ENCODE results near the gene PCLAF.
"Not testable (repeated sequence)": the region's sequence is repeated elsewhere in the genome, so short reads cannot be mapped to it uniquely, and the experiment has no call there.

PCLAF gene

GRCh38 chr15:64361259-64361658 is 20.0 kb downstream of the PCLAF start:
- DNase-seq, result no peak

GRCh38 chr15:64356710-64357040 is 24.6 kb downstream of the PCLAF start:
- no peak for DNase-seq

GRCh38 chr15:64355944-64356709 is 25.1 kb downstream of the PCLAF start, which contains the start of gene CSNK1G1:
Gene CSNK1G1, minus strand, starts transcription at chr15:64356173. Its CDS starts 55,674 bp downstream, at chr15:64300499.
- peak; percentile 91 for DNase-seq

- DNase-seq, result peak; percentile 2
These were observed 25.8 kb downstream of the PCLAF start for GRCh38 chr15:64355348-64355943.

- DNase-seq, result no peak
These were observed 26.4 kb downstream of the PCLAF start for GRCh38 chr15:64354688-64355344.

GRCh38 chr15:64351265-64351664 is 30.0 kb downstream of the PCLAF start:
- DNase-seq, result no peak

- DNase-seq, result no peak
These were observed 31.9 kb downstream of the PCLAF start for GRCh38 chr15:64349375-64349774.

GRCh38 chr15:64348455-64348854 is 32.8 kb downstream of the PCLAF start:
- DNase-seq, result no peak

- DNase-seq, result not testable (repeated sequence)
These were observed 35.0 kb downstream of the PCLAF start for GRCh38 chr15:64346242-64346641.

- DNase-seq, result no peak
These were observed 36.5 kb downstream of the PCLAF start for GRCh38 chr15:64344651-64345294.

- no peak for DNase-seq
These were observed 37.4 kb downstream of the PCLAF start for GRCh38 chr15:64343841-64344240.

- DNase-seq, result no peak
These were observed 38.0 kb downstream of the PCLAF start for GRCh38 chr15:64343222-64343621.

- no peak for DNase-seq
These were observed 39.3 kb downstream of the PCLAF start for GRCh38 chr15:64341961-64342360.

GRCh38 chr15:64340355-64340754 is 40.9 kb downstream of the PCLAF start:
- DNase-seq, result no peak

- no peak for DNase-seq
These were observed 43.5 kb downstream of the PCLAF start for GRCh38 chr15:64337761-64338160.

GRCh38 chr15:64333986-64334929 is 47.0 kb downstream of the PCLAF start:
- DNase-seq, result peak; percentile 11

- no peak for DNase-seq
These were observed 47.7 kb downstream of the PCLAF start for GRCh38 chr15:64333516-64333915.

GRCh38 chr15:64331668-64332067 is 49.6 kb downstream of the PCLAF start:
- DNase-seq, result not testable (repeated sequence)

GRCh38 chr15:64326975-64327374 is 54.3 kb downstream of the PCLAF start:
- DNase-seq, result not testable (repeated sequence)

GRCh38 chr15:64326458-64326857 is 54.8 kb downstream of the PCLAF start:
- not testable (repeated sequence) for DNase-seq

- no peak for DNase-seq
These were observed 56.9 kb downstream of the PCLAF start for GRCh38 chr15:64324165-64324877.

- DNase-seq, result no peak
These were observed 66.0 kb downstream of the PCLAF start for GRCh38 chr15:64315216-64315615.

Measured in effector CD4-positive, alpha-beta T cell (primary cell).